H1 (cell line): Measurements from ENCODE around the gene ZNF764. TPM values are rescaled to one million over a fixed set of nuclear protein-coding genes. Genes with fewer than 3 reads are reported as not detected.

Source experiments
- CTCF ChIA-PET: fragments of 300-600 bp; sonication (Branson Sonifier 250); formaldehyde crosslinking; loops from one replicate; lab custom pipeline; 2021; ENCODE audit not compliant: partially characterized antibody; lab: Charles Lee
- POLR2A ChIA-PET: fragments of 300-600 bp; sonication (Branson Sonifier 250); formaldehyde crosslinking; loops from one replicate; lab custom pipeline; 2021; ENCODE audit warnings: inconsistent platforms; ENCODE audit not compliant: partially characterized antibody; lab: Charles Lee
- DNase-seq, 2 experiments: peaks; one replicate each; pipeline versions ENCODE4 v3.0.0 to v3.0.0-alpha.2; 2010 to 2022; ENCODE audit warnings: low spot score in 2 of 2, low read depth in 1 of 2, mixed read lengths in 1 of 2
- FAIRE-seq: peaks from 2 replicates; lab custom pipeline; 2011; peaks lifted over from hg19 to GRCh38; lab: Jason Lieb, UNC
- H2AFZ ChIP-seq: 2 replicates; pipeline ENCODE4 v1.8.1; 2012; ENCODE audit warnings: low read length, inconsistent platforms
- H2AK5ac ChIP-seq: 2 replicates; pipeline ENCODE4 v1.6.1; 2013; ENCODE audit warnings: low read depth, low read length
- H2BK120ac ChIP-seq: replicated peaks from 2 replicates; pipeline ENCODE3; 2013; ENCODE audit warnings: low read depth, low read length, inconsistent platforms
- H2BK12ac ChIP-seq: 2 replicates; pipeline ENCODE4 v1.6.1; 2013; ENCODE audit warnings: low read depth, low read length
- H2BK15ac ChIP-seq: 2 replicates; pipeline ENCODE4 v1.6.1; 2013; ENCODE audit warnings: low read length
- H2BK20ac ChIP-seq: 2 replicates; pipeline ENCODE4 v1.6.1; 2013; ENCODE audit warnings: low read length
- H2BK5ac ChIP-seq: 2 replicates; pipeline ENCODE4 v1.6.1; 2013; ENCODE audit warnings: low read depth, low read length
- H3K14ac ChIP-seq: 2 replicates; pipeline ENCODE4 v1.6.1; 2013; ENCODE audit warnings: inconsistent platforms; ENCODE audit not compliant: insufficient read length
- H3K18ac ChIP-seq: 2 replicates; pipeline ENCODE4 v1.6.1; 2013; ENCODE audit warnings: low read length; ENCODE audit errors: extremely low read depth
- H3K23ac ChIP-seq: 2 replicates; pipeline ENCODE4 v1.6.1; 2013; ENCODE audit warnings: inconsistent platforms; ENCODE audit not compliant: insufficient read length
- H3K23me2 ChIP-seq: 2 replicates; pipeline ENCODE4 v1.6.1; 2013; ENCODE audit warnings: low read depth, low read length
- H3K27ac ChIP-seq: 2 replicates; pipeline ENCODE4 v1.6.1; 2011; ENCODE audit warnings: low read depth, low read length, inconsistent platforms
- H3K27me3 ChIP-seq, 4 experiments: replicated peaks in 1 of 4; 1 replicate in 1 of 4; 2 replicates in 3 of 4; pipeline versions ENCODE4 v1.6.1 to v1.8.1; 2011 to 2013; ENCODE audit warnings: low read length in 3 of 4, mild to moderate bottlenecking in 3 of 4, inconsistent platforms in 2 of 4, mixed read lengths in 2 of 4, moderate library complexity in 1 of 4; ENCODE audit not compliant: control insufficient read depth in 3 of 4, insufficient read depth in 3 of 4; ENCODE audit errors: extremely low read depth in 1 of 4
- H3K36me3 ChIP-seq, 4 experiments: 2 replicates each; pipeline versions ENCODE4 v1.6.1 to v1.8.1; 2011 to 2013; ENCODE audit warnings: mild to moderate bottlenecking in 4 of 4, low read length in 3 of 4, moderate library complexity in 2 of 4, control low read depth in 1 of 4, inconsistent platforms in 1 of 4; ENCODE audit not compliant: insufficient read depth in 4 of 4, control insufficient read depth in 2 of 4
- H3K4ac ChIP-seq: replicated peaks from 2 replicates; pipeline ENCODE3; 2013; ENCODE audit warnings: low read length, low read depth, mixed read lengths, inconsistent platforms; ENCODE audit not compliant: insufficient read length
- H3K4me1 ChIP-seq, 4 experiments: replicated peaks in 1 of 4; 1 replicate in 1 of 4; 2 replicates in 3 of 4; pipeline versions ENCODE4 v1.6.1 to v1.8.1; 2011 to 2013; ENCODE audit warnings: low read length in 3 of 4, inconsistent platforms in 2 of 4, mixed read lengths in 1 of 4; ENCODE audit not compliant: insufficient read depth in 4 of 4, control insufficient read depth in 3 of 4
- H3K4me2 ChIP-seq, 2 experiments: 2 replicates each; pipeline versions ENCODE4 v1.6.1 to v1.8.1; 2011 to 2013; ENCODE audit warnings: low read depth in 2 of 2, low read length in 2 of 2, control low read depth in 1 of 2, inconsistent platforms in 1 of 2, mild to moderate bottlenecking in 1 of 2; ENCODE audit not compliant: insufficient read depth in 1 of 2
- H3K4me3 ChIP-seq, 4 experiments: fragments of 200-600, 300-600 bp in 1 of 4; sonication (generic), shearing (Covaris generic), sonication (Bioruptor Twin) in 1 of 4; 2 replicates each; pipeline versions ENCODE4 v1.5.1 to v1.8.1; 2011 to 2016; ENCODE audit warnings: low read length in 4 of 4, low read depth in 3 of 4, control low read depth in 2 of 4, inconsistent platforms in 2 of 4, mild to moderate bottlenecking in 2 of 4, mixed read lengths in 1 of 4, moderate library complexity in 1 of 4; ENCODE audit not compliant: insufficient read depth in 2 of 4; ENCODE audit errors: extremely low read depth in 1 of 4
- H3K56ac ChIP-seq: replicated peaks from 2 replicates; pipeline ENCODE3; 2013; ENCODE audit warnings: low read depth, mild to moderate bottlenecking, mixed read lengths, low read length, inconsistent platforms; ENCODE audit not compliant: insufficient read length
- H3K79me1 ChIP-seq: 2 replicates; pipeline ENCODE4 v1.6.1; 2013; ENCODE audit warnings: low read depth, low read length, control low read depth
- H3K79me2 ChIP-seq, 2 experiments: 2 replicates each; pipeline versions ENCODE4 v1.6.1 to v1.8.1; 2012 to 2013; ENCODE audit warnings: low read length in 2 of 2, mild to moderate bottlenecking in 2 of 2, inconsistent platforms in 1 of 2; ENCODE audit not compliant: insufficient read depth in 2 of 2, control insufficient read depth in 1 of 2
- H3K9ac ChIP-seq, 4 experiments: replicated peaks in 1 of 4; 1 replicate in 1 of 4; 2 replicates in 3 of 4; pipeline versions ENCODE4 v1.6.1 to v1.8.1; 2011 to 2013; ENCODE audit warnings: low read depth in 3 of 4, low read length in 3 of 4, control low read depth in 2 of 4, mild to moderate bottlenecking in 2 of 4, moderate library complexity in 2 of 4, inconsistent platforms in 1 of 4; ENCODE audit errors: extremely low read depth in 1 of 4
- H3K9me3 ChIP-seq, 2 experiments: 2 replicates each; pipeline versions ENCODE4 v1.6.1 to v1.8.1; 2012 to 2013; ENCODE audit warnings: mild to moderate bottlenecking in 2 of 2, moderate library complexity in 2 of 2, control low read depth in 1 of 2, inconsistent platforms in 1 of 2, low read depth in 1 of 2, low read length in 1 of 2, mixed read lengths in 1 of 2; ENCODE audit not compliant: insufficient read depth in 2 of 2
- H4K20me1 ChIP-seq, 2 experiments: replicated peaks in 1 of 2; 2 replicates each; pipeline versions ENCODE3 to v1.8.1; 2011 to 2013; ENCODE audit warnings: inconsistent platforms in 2 of 2, low read length in 2 of 2, mild to moderate bottlenecking in 1 of 2; ENCODE audit not compliant: insufficient read depth in 2 of 2, control insufficient read depth in 1 of 2
- H4K5ac ChIP-seq: 2 replicates; pipeline ENCODE4 v1.6.1; 2013; ENCODE audit warnings: low read length, low read depth, mixed read lengths, inconsistent platforms; ENCODE audit not compliant: insufficient read length
- H4K8ac ChIP-seq: 2 replicates; pipeline ENCODE4 v1.8.0; 2013; ENCODE audit warnings: mild to moderate bottlenecking, moderate library complexity, low read length, inconsistent platforms; ENCODE audit not compliant: insufficient read depth; ENCODE audit errors: extremely low read depth
- H4K91ac ChIP-seq: replicated peaks from 2 replicates; pipeline ENCODE3; 2013; ENCODE audit warnings: low read length, mixed read lengths, inconsistent platforms; ENCODE audit not compliant: insufficient read length
- ASH2L ChIP-seq: fragments of 200-600, 300-600 bp; sonication (generic); IDR thresholded peaks from one replicate; pipeline ENCODE4 v1.7.1; 2017; ENCODE audit warnings: low read length
- CTBP2 ChIP-seq: IDR thresholded peaks from 2 replicates; pipeline ENCODE4 v1.7.0; 2011; ENCODE audit warnings: borderline replicate concordance, mild to moderate bottlenecking, moderate library complexity, mixed read lengths, low read length; ENCODE audit not compliant: insufficient read depth, insufficient read length
- EP300 ChIP-seq, 2 experiments: IDR thresholded peaks; 1 replicate in 1 of 2; 2 replicates in 1 of 2; pipeline ENCODE4 v1.6.1; 2011 to 2012; ENCODE audit warnings: low read depth in 2 of 2, low read length in 2 of 2, mild to moderate bottlenecking in 2 of 2, borderline replicate concordance in 1 of 2, inconsistent platforms in 1 of 2, moderate library complexity in 1 of 2
- SP2 ChIP-seq: IDR thresholded peaks from 2 replicates; pipeline ENCODE4 v1.6.1; 2012; ENCODE audit warnings: mild to moderate bottlenecking, low read length, inconsistent platforms
- SP4 ChIP-seq: IDR thresholded peaks from 2 replicates; pipeline ENCODE4 v1.6.1; 2012; ENCODE audit warnings: low read length, inconsistent platforms
- SRF ChIP-seq: IDR thresholded peaks from 2 replicates; pipeline ENCODE4 v1.6.1; 2011; ENCODE audit warnings: mild to moderate bottlenecking, low read depth, low read length, moderate library complexity
- TAF7 ChIP-seq: optimal IDR thresholded peaks from 2 replicates; pipeline ENCODE3; 2011; ENCODE audit warnings: low read depth, mild to moderate bottlenecking, inconsistent platforms, low read length, moderate library complexity, borderline replicate concordance
- TBP ChIP-seq: IDR thresholded peaks from 2 replicates; pipeline ENCODE4 v1.6.1; 2011; ENCODE audit warnings: low read depth, low read length, improper control_type of control experiment
- TEAD4 ChIP-seq: IDR thresholded peaks from 2 replicates; pipeline ENCODE4 v1.6.1; 2012; ENCODE audit warnings: low read depth, low read length, inconsistent platforms, mixed read lengths
- YY1 ChIP-seq: IDR thresholded peaks from 2 replicates; pipeline ENCODE4 v1.6.1; 2011; ENCODE audit warnings: low read depth, mild to moderate bottlenecking, low read length
- ZNF274 ChIP-seq: IDR thresholded peaks from 2 replicates; pipeline ENCODE4 v1.7.0; 2012; ENCODE audit warnings: low read length, borderline replicate concordance; ENCODE audit errors: extremely low read depth
- WGBS, 2 experiments: shearing (Covaris generic) in 1 of 2; methylation state at CpG; one replicate each; pipeline versions ENCODE4 v1.1.6 to v1.1.7; 2013 to 2015; ENCODE audit warnings: low lambda C conversion rate in 2 of 2, mixed read lengths in 2 of 2, inconsistent platforms in 1 of 2, low coverage in 1 of 2, missing lambda C conversion rate in 1 of 2; ENCODE audit not compliant: insufficient replicate concordance in 2 of 2, insufficient coverage in 1 of 2, insufficient read length in 1 of 2; ENCODE audit errors: extremely low coverage in 1 of 2, missing lambda C conversion rate in 1 of 2; 5-methylcytosine and 5-hydroxymethylcytosine counted together
- polyA plus RNA-seq, 7 experiments: library from polyadenylated mRNA; depleted of rRNA in 3 of 7; stranded (reverse) in 5 of 7; unstranded in 2 of 7; fragments of >200 nt in 5 of 7; fragments of 200-250 nt in 2 of 7; gene quantifications; 1 replicate in 5 of 7; 2 replicates in 1 of 7; 4 replicates in 1 of 7; pipeline versions ENCODE4 v1.2.1 to v1.2.3, GENCODE V29; 2011 to 2013; ENCODE audit warnings: missing spikeins in 2 of 7, mixed read lengths in 2 of 7
- total RNA-seq: library from RNA; stranded (reverse); fragmentation: NEBNext Ultra II Directional; extraction: Animal tissue kit (Norgen Biotek cat#: 25700); gene quantifications from 2 replicates; pipeline ENCODE4 v1.2.1, GENCODE V29; 2021
- TF ChIP-seq, protein P1 (sequence below): IDR thresholded peaks from 2 replicates; pipeline ENCODE4 v1.6.1; 2012; ENCODE audit warnings: low read length, inconsistent platforms

The ZNF764 gene
- total and polyA plus RNA-seq, 2 of the 8 experiments (the other 6 are each of a cell fraction or from before 2014, with no cell fraction given): 5.7 to 7.7 TPM

DNA sequence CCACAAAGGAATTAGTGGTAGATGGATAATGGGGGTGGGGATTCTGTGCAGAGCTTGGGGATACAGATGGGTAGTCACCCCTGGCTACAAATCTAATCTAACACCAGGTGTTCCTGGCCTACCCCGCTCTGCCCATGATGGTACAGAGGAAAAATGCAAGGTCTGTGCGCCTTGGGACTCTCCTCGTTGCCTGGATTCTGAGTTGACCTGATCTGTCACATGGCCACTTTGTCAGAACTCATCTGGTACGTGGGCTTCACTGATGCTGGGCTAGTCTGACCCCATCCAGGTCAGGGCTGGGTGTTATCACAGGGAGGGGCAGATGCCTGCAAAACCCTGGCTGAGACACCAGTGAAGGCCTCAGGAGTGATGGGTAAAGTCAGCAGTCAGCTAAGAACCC is 5.2 kb downstream of the ZNF764 start:
- Histone ChIP-seq H4K91ac (no peak overlapping the region), H3K9me3 (no peaks in the 10 kb centered on the region), H3K23me2 (peaks cover 5% of the 10 kb centered on the region; the same call in 1 of the 2 replicates), H3K18ac (no peak overlapping the region), H4K8ac (no peak overlapping the region), H3K4me2 (no peak overlapping the region), H3K23ac (no peak overlapping the region), H2AK5ac (no peak overlapping the region), H2BK15ac (no peak overlapping the region), H3K9ac (no peak overlapping the region), H3K56ac (no peak overlapping the region), H3K79me2 (no peaks in the 10 kb centered on the region), H3K27me3 (no peaks in the 10 kb centered on the region), H2BK5ac (0 out of 2 replicates have a peak overlapping the region, but pooled peaks have one; percentile 26), H4K20me1 (peaks cover 0 to 4% of the 10 kb centered on the region in 2 experiments), H2BK20ac (no peak overlapping the region), H3K79me1 (no peaks in the 10 kb centered on the region), H2BK120ac (no peak overlapping the region), H3K27ac (no peak overlapping the region), H2BK12ac (no peak overlapping the region), H2AFZ (no peak overlapping the region), H3K14ac (no peak overlapping the region), H3K4me1 (peaks cover 5 to 14% (median 7%) of the 10 kb centered on the region in 4 experiments), H4K5ac (no peak overlapping the region), H3K4me3 (no peak overlapping the region), H3K36me3 (peaks cover 3 to 8% (median 5%) of the 10 kb centered on the region in 4 experiments; a peak in 4 of 8 replicates), H3K4ac (no peak overlapping the region)
- no peak for DNase-seq
- POLR2A ChIA-PET: interaction anchor here (0.6 to 6.7 kb wide), 4 partner anchors 9 to 23 kb away, joined by 4 to 40 read pairs (median 5); partner anchors contain the start of gene ZNF747
- FAIRE-seq: no peak
- 91% methylated on average over 4 of the region's 4 CpGs; no CpG with 5 or more reads in 1 of the 2 experiments for WGBS, 2 experiments
- CTCF ChIA-PET: interaction anchor here (0.6 to 3.8 kb wide), 3 partner anchors 9 to 17 kb away, joined by 3 to 12 read pairs (median 3); partner anchors contain the start of gene ZNF747
- TF ChIP-seq CTBP2 (no peak), SRF (no peak), SP4 (no peak), TEAD4 (no peak), EP300 (IDR thresholded peaks at IDR 0.05; ENCODE audit: borderline replicate concordance in 1 of 2, low read depth in 2 of 2, low read length in 2 of 2) (no peak), TAF7 (no peak), YY1 (no peak), SP2 (no peak), TBP (no peak), ASH2L (no peak), ZNF274 (no peak)
- TF ChIP-seq, protein P1, sequence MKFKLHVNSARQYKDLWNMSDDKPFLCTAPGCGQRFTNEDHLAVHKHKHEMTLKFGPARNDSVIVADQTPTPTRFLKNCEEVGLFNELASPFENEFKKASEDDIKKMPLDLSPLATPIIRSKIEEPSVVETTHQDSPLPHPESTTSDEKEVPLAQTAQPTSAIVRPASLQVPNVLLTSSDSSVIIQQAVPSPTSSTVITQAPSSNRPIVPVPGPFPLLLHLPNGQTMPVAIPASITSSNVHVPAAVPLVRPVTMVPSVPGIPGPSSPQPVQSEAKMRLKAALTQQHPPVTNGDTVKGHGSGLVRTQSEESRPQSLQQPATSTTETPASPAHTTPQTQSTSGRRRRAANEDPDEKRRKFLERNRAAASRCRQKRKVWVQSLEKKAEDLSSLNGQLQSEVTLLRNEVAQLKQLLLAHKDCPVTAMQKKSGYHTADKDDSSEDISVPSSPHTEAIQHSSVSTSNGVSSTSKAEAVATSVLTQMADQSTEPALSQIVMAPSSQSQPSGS: no peak
